DOHH2 (cell line): Measurements from ENCODE around the gene VWA7.

Source experiments
- H3F3A ChIP-seq: fragments of 200-600 bp; sonication (generic), shearing (Covaris generic); 2 replicates; pipeline ENCODE4 v1.6.0; 2016; ENCODE audit warnings: antibody characterized with exemption, mild to moderate bottlenecking; ENCODE audit not compliant: control insufficient read depth, insufficient read depth
- H3K27ac ChIP-seq: fragments of 200-600 bp; sonication (generic); 2 replicates; pipeline ENCODE4 v1.5.1; 2014; ENCODE audit warnings: low read depth, mild to moderate bottlenecking, low read length, moderate library complexity
- H3K27me3 ChIP-seq: fragments of 200-600 bp; sonication (generic); 2 replicates; pipeline ENCODE4 v1.6.1; 2014; ENCODE audit warnings: mild to moderate bottlenecking, low read length, mixed read lengths; ENCODE audit not compliant: control insufficient read depth
- H3K36me3 ChIP-seq: fragments of 200-600 bp; sonication (generic); 2 replicates; pipeline ENCODE4 v1.6.1; 2014; ENCODE audit warnings: mild to moderate bottlenecking, low read length, moderate library complexity, mixed read lengths; ENCODE audit not compliant: control insufficient read depth
- H3K4me1 ChIP-seq: fragments of 200-600 bp; sonication (generic); 2 replicates; pipeline ENCODE4 v1.6.1; 2014; ENCODE audit warnings: mild to moderate bottlenecking, low read length, mixed read lengths; ENCODE audit not compliant: control insufficient read depth
- H3K4me2 ChIP-seq: fragments of 200-600 bp; sonication (generic); 2 replicates; pipeline ENCODE4 v1.6.0; 2014; ENCODE audit warnings: mild to moderate bottlenecking, low read length, moderate library complexity
- H3K4me3 ChIP-seq: fragments of 200-600 bp; sonication (generic); 2 replicates; pipeline ENCODE4 v1.5.1; 2014; ENCODE audit warnings: mild to moderate bottlenecking, low read length, mixed read lengths
- H3K79me2 ChIP-seq: fragments of 200-600 bp; sonication (generic); 2 replicates; pipeline ENCODE4 v1.6.1; 2014; ENCODE audit warnings: mild to moderate bottlenecking, low read length, mixed read lengths; ENCODE audit not compliant: control insufficient read depth
- H3K9me2 ChIP-seq: fragments of 200-600 bp; sonication (generic); replicated peaks from 2 replicates; pipeline ENCODE4 v1.6.1; 2014; ENCODE audit warnings: mild to moderate bottlenecking, low read length, mixed read lengths; ENCODE audit not compliant: control insufficient read depth
- H3K9me3 ChIP-seq: fragments of 200-600 bp; sonication (generic); 2 replicates; pipeline ENCODE4 v1.6.1; 2014; ENCODE audit warnings: antibody characterized with exemption, low read length, mixed read lengths; ENCODE audit not compliant: control insufficient read depth, insufficient read depth
- H4K20me1 ChIP-seq: fragments of 200-600 bp; sonication (generic); 2 replicates; pipeline ENCODE4 v1.6.0; 2014; ENCODE audit warnings: low read depth, mild to moderate bottlenecking, antibody characterized with exemption, low read length, moderate library complexity; ENCODE audit not compliant: control insufficient read depth, insufficient read depth
- CTCF ChIP-seq: fragments of 200-600 bp; sonication (generic); IDR thresholded peaks from one replicate; pipeline ENCODE4 v1.5.1; 2014; ENCODE audit warnings: antibody characterized with exemption, mild to moderate bottlenecking, low read depth, low read length; ENCODE audit not compliant: poor library complexity, severe bottlenecking
- EZH2phosphoT487 ChIP-seq: fragments of 200-600 bp; sonication (generic); IDR thresholded peaks from 2 replicates; pipeline ENCODE4 v1.6.1; 2017; ENCODE audit warnings: borderline replicate concordance, mild to moderate bottlenecking, antibody characterized with exemption, low read length, moderate library complexity, mixed read lengths

VWA7 gene

GRCh38 chr6:31765559-31765909 lies 11.6 kb downstream of the VWA7 start:
- Histone ChIP-seq H3K9me3 (no peaks in the 10 kb centered on the region), H3K27me3 (no peaks in the 10 kb centered on the region), H3K4me2 (no peak overlapping the region), H3F3A (no peaks in the 10 kb centered on the region), H3K36me3 (peaks cover 28% of the 10 kb centered on the region), H3K4me3 (no peak overlapping the region), H4K20me1 (no peaks in the 10 kb centered on the region), H3K4me1 (peaks cover 4% of the 10 kb centered on the region; the same call in 1 of the 2 replicates), H3K79me2 (no peaks in the 10 kb centered on the region), H3K9me2 (no peaks in the 10 kb centered on the region), H3K27ac (no peak overlapping the region)
- TF ChIP-seq EZH2phosphoT487: no peak
- no peak for TF ChIP-seq CTCF

GRCh38 chr6:31764198-31764597 lies 12.9 kb downstream of the VWA7 start:
- Histone ChIP-seq H4K20me1 (no peaks in the 10 kb centered on the region), H3K27me3 (no peaks in the 10 kb centered on the region), H3K27ac (no peak overlapping the region), H3K4me3 (no peak overlapping the region), H3K9me3 (no peaks in the 10 kb centered on the region), H3K79me2 (no peaks in the 10 kb centered on the region), H3K4me1 (peaks cover 4% of the 10 kb centered on the region; the same call in 1 of the 2 replicates), H3K9me2 (no peaks in the 10 kb centered on the region), H3K36me3 (peaks cover 41% of the 10 kb centered on the region), H3F3A (no peaks in the 10 kb centered on the region), H3K4me2 (no peak overlapping the region)
- TF ChIP-seq EZH2phosphoT487 (no peak), CTCF (no peak)

GRCh38 chr6:31763619-31763940 lies 13.5 kb downstream of the VWA7 start:
- TF ChIP-seq EZH2phosphoT487 (no peak), CTCF (no peak)
- H3K36me3 ChIP-seq: peaks cover 47% of the 10 kb centered on the region
- H3K4me1 ChIP-seq: no peaks in the 10 kb centered on the region
- no peaks in the 10 kb centered on the region for H3F3A ChIP-seq
- H3K4me3 ChIP-seq: no peak overlapping the region
- no peaks in the 10 kb centered on the region for H3K9me2 ChIP-seq
- H3K79me2 ChIP-seq: no peaks in the 10 kb centered on the region
- no peaks in the 10 kb centered on the region for H4K20me1 ChIP-seq
- H3K27me3 ChIP-seq: no peaks in the 10 kb centered on the region
- H3K9me3 ChIP-seq: no peaks in the 10 kb centered on the region
- no peak overlapping the region for H3K4me2 ChIP-seq
- H3K27ac ChIP-seq: no peak overlapping the region
